Fibroblast of skin of back (primary cell): Measurements from ENCODE around the gene IPO5.
"Not testable (repeated sequence)": the region's sequence is repeated elsewhere in the genome, so short reads cannot be mapped to it uniquely, and the experiment has no call there.

Experiments
- DNase-seq: peaks from one replicate; pipeline ENCODE4 v3.0.0-alpha.2; 2013

IPO5 gene

GRCh38 chr13:98018293-98018692 is 64.8 kb downstream of the IPO5 start:
- DNase-seq, result no peak

DNA sequence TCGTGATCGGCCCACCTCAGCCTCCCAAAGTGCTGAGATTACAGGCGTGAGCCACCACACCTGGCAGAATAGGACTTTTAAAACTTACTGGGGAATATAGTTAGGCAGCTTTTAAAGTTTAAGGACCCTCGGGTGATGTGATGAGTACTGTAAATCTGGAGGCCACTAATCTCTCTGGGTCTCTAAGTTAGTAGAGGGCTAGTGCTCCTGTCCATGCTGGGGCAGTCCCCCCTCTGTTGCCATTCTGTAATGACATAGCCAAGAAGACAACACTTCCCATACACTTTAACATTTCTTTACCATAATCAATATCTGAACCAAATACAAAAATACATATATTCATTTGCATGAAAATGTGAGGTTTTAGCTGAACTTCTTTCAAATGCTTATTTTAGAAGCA is 65.7 kb downstream of the IPO5 start:
- DNase-seq, result no peak

GRCh38 chr13:98020271-98020670 is 66.8 kb downstream of the IPO5 start:
- DNase-seq, result no peak

DNA sequence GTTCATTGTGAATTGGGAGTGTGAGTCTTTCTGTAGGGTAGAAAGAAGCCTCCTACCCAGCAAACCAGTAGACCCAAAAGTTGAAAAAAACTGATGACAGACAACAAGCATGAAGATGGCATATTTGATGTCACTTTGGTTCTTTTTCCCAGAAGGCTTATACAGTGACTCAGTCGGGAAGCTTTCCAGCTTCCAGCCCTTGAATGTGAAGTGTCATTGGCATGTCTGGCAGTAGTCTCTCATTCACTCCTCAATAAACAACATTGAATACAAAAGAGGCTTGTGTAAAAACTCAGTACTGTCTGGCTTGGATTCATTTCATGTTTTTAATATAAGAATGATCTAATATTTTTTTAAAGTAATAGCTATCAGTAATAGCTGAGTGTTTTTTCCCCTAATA is 68.7 kb downstream of the IPO5 start:
- peak; percentile 95 for DNase-seq

- DNase-seq, result no peak
Observed at GRCh38 chr13:98025480-98026025, 72.1 kb downstream of the IPO5 start.

GRCh38 chr13:98026457-98026857 is 73.0 kb downstream of the IPO5 start:
- DNase-seq, result no peak

DNA sequence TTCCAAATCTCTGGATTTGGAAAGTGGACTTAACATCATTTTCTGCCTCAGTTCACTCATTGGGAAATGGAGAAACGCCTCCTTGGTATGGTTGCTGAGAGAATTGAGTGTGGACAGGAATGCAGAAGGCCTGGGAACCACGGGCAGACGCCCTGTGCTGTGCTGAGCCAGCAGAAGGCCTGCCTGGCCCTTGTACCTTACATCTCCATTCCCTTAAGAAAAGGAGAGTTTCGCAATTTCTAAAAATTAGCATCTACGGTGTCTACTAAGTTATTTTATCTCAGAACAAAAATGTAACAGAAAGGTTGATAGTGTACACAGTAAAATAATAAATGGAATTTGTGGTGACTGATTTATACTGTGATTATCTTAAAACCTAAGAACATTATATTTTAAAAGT is 78.7 kb downstream of the IPO5 start:
- DNase-seq, result no peak

DNA sequence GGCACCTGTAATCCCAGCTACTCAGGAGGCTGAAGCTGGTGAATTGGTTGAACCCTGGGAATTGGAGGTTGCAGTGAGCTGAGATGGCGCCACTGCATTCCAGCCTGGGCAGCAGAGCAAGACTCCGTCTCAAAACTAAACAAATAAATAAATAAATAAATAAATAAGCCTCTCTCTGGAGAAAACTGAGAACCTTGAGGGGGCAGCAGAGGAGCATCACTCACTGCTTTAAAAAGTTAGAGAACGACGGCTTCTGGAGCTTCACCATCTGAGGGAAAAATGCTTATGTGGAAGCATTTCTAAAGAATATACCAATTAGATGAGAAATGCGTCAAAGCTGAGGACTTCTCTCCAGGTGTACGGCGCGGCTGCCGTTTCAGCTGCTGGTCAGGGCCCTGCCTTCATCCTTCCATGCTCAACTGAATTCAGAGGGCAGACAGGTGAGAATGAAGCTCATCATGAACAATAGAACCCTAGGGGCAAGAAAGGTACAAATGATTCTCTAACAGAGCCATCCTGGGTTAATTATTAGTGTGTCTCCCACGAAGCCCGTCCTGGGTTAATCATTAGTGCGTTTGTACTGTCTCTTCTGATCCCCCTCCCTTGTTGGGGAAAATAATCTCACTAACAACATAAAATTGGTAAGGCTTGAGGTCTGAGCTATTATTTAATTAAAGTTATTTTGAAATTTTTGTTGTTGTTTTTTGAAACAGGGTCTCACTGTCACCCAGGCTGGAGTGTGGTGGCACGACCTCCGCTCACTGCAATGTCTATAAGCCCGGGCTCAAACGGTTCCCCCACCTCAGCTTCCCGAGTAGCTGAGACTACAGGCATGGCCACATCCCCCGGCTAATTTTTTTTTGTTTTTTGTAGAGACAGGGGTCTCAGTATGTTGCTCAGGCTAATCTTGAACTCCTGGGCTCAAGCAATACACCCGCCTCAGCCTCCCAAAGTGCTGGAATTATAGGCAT is 80.1 kb downstream of the IPO5 start:
- peak; percentile 74 for DNase-seq

- DNase-seq, result no peak
Observed at GRCh38 chr13:98035373-98035772, 81.9 kb downstream of the IPO5 start.

DNA sequence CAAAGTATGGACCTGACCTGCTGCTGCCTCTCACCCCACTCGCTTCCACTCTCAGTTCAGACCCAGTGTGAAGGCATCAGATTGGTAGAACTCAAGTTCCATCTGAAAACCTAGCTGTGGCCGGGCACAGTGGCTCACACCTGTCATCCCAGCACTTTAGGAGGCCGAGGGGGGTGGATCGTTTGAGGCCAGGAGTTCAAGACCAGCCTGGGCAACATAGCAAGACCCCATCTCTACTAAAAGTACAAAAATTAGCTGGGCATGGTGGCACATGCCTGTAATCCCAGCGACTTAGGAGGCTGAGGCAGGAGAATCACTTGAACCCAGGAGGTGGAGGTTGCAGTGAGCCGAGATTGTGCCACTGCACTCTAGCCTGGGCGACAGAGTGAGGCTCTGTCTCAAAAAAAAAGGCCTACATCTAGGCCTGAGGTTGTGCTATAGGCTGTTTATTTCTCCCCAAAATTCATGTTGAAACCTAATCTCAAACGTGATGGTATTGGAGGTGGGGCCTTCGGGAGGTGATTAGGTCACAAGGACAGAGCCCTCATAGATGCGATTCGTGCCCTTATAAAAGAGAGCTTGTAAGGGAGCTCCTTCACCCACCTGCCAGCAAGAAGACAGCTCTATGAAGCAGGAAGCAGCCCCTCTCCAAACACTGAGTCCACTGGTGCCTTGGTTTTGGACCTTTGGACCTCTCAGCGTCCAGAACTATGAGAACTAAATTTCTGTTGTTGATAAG is 83.3 kb downstream of the IPO5 start:
- DNase-seq, result not testable (repeated sequence)

DNA sequence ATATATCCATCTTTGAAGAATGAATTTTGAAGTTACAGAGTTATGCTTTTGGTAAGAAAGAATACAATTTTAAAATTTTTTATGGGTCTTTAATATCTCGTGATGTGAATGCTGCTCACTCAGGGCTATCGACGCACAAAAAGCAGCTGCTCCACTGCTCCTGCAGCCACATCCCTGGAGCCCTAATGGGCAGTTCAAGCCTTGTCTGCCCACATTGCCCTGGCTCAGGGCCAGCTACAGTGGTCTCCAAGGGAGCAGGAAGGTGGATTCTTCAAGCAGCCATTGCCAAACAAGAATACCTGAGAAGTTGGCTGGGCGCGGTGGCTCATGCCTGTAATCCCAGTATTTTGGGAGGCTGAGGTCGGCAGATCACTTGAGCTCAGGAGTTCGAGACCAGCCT is 85.8 kb downstream of the IPO5 start:
- no peak for DNase-seq

DNA sequence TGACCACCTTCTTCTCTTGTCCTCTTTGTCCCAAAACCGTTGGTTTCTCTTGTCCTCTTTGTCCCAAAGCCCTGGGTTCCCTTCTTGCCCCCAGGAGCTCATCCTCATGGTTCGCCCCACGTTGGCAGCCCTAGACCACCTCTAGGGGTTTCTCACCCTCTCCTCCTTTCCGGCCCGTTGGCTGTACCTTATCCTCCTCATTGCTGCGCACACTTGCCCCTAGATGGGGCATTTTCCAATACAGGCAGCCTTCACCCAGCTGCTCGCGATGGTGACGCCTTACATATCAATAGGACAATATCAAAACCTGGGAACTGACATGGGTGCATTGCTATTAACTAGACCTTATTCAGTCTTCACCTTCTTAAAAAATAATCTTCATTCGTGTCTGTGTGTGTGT is 86.5 kb downstream of the IPO5 start:
- DNase-seq, result no peak

DNA sequence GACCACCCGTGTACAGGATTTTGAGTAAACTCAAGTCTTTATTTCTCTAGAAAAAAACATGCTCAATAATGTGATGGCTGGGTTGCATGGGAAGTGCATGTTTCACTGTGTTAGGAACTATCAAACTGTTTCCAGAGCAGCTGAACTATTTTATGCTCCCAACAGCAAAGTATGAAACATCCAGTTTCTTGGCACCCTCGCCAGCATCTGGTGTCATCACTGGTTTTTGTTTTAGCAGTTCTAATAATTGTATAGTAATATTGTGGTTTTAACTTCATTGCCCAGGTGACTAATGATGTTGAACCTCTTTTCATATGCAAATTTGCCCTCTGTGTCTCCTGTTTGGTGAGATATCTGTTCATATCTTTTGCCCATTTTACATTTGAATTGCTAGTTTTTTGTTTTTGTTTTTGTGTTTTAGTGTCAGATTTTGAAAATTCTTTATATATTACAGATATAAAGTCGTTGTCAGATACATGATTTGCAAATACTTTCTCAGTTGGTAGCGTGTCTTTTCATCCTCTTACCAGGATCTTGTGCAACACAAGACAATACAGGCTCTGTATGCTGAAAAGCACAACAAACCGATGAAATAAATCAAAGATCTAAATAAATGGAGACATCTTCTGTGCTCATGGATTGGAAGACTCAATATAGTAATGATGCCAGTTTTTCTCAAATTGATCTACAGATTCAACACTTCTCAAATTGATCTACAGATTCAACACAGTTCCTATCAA is 87.8 kb downstream of the IPO5 start:
- DNase-seq, result no peak

DNA sequence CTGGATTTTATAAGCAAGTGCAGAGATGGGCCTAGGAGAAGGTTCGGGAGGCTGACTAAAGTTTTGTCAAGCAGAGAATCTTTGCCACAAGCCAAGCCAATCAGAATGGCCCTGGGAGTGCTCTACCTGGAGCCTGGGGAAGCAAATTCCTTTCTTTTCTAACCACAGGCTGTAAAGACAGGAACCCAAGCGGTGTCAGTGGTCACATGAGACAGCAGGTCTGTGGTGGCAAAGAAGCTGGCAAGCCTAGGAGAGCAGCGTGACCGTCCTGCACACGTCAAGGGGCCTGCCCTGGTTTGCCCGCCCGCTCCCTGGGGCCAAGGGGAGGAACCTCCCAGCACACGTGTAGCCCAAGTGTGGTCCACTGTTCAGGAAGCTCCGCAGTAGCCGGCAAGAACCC is 90.8 kb downstream of the IPO5 start:
- DNase-seq, result no peak

- not testable (repeated sequence) for DNase-seq
Observed at GRCh38 chr13:98047785-98048184, 94.3 kb downstream of the IPO5 start.

- no peak for DNase-seq
Observed at GRCh38 chr13:98048265-98048664, 94.8 kb downstream of the IPO5 start.

DNA sequence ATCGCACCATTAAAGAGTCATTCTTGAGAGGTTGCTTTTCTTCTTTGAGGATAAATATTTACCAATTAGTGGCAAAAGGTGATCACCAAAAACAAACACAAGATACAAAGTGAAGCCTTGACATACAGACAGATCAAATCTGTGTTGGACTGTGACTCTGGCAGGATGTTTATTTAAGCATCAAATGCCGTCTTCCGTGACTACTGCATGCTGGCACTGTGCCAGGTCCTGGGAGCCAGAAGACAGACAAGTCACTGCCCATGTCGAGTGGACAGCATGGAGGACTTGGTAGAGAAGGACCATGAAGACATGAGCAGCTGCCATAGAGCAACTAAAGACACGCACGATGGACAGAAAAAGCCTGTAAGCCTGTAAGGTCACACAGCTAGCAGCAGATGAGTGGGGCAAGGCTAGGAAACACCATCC is 96.6 kb downstream of the IPO5 start:
- peak; percentile 58 for DNase-seq

DNA sequence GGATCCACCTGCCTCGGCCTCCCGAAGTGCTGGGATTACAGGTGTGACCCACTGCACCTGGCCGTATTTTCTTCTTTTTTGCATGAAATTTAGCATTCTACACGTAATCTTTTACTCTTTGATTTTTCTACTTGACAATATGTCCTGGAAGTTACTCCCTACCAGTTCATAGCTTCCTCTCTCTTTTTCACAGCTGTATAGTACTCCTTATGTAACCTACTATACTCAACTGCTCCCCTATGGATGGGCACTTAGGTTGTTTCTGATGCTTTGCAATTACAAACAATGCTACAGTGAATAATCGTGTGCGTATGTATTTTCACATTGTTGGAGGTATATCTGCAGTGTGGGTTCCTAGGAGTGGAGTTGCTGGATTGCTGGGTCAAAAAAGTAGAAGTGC is 98.9 kb downstream of the IPO5 start:
- no peak for DNase-seq

GRCh38 chr13:98054301-98054700 is 100.8 kb downstream of the IPO5 start:
- DNase-seq, result no peak

DNA sequence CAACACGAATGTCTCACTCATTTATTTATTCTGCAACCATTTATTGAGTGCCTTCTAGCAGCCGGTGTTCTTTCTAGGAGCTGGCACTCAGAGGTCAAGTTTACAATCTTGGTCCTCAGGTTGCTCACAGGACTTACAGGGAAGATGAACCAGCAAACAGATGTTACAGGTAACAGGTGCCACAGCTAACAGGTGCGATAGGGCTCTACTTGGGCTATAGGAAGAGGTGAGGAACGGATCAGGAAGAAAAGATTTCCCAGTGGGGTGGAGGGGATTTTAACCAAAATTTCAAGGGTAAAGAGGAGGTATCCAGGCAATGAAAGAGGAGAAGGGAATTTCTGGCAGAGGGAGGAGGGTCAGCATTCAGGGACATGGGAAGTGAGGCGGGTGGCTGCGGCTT is 102.1 kb downstream of the IPO5 start:
- DNase-seq, result no peak

GRCh38 chr13:98056839-98057410 is 103.5 kb downstream of the IPO5 start:
- no peak for DNase-seq

- no peak for DNase-seq
Observed at GRCh38 chr13:98059276-98059675, 105.8 kb downstream of the IPO5 start.
